HG02970 (cell line): Measurements from ENCODE around the gene PRDM10.

Source experiments
- ATAC-seq: cut with Tn5 transposase; IDR thresholded peaks from one replicate; pipeline ENCODE4 v1.9.1; 2021; ENCODE audit warnings: mild to moderate bottlenecking, moderate library complexity, moderate number of reproducible peaks; ENCODE audit not compliant: unreplicated experiment, low FRiP score

The PRDM10 gene

DNA sequence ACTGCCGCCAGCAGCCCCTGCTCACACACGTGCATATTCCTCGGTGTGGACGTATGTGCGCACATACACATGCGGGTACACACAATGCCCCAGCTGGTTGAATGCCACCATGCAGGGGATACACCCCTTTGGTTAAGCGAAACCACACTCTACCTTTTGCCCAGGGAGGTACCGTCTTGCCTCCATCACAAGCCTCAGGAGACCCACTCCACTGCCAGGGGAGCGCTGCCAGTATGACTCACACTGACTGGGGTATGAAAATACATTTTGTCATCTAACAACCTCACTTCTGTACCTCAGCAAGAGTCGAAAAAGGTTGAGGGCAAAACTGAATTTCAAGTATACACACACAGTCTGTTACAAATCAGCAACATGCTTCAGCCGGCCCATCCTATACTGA, 147.5 kb downstream of the PRDM10 start:
- no peak for ATAC-seq

DNA sequence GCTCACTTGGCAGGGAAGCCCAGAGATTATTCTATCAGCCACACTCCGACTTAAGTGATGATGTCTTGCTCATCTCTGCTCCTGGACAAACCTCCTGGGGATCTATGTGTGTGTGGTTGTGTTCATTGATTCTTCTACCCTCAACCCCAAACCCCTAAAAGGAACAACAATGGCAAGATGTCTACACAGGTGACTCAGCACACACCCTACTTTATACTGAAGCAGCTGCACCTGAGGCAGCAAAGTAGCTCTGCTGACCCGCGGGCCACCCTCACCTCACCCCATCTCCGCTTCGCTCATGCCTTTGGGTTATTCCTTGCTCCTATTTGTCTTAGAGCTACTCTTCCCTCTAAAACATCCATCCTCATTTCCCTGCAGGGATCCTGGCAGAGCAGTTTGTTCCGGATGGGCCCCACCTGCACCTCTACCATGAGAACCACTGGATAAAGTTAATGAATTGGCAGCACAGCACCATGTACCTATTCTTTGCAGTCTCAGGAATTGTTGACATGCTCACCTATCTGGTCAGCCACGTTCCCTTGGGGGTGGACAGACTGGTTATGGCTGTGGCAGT, 148.3 kb downstream of the PRDM10 start:
- no peak for ATAC-seq

DNA sequence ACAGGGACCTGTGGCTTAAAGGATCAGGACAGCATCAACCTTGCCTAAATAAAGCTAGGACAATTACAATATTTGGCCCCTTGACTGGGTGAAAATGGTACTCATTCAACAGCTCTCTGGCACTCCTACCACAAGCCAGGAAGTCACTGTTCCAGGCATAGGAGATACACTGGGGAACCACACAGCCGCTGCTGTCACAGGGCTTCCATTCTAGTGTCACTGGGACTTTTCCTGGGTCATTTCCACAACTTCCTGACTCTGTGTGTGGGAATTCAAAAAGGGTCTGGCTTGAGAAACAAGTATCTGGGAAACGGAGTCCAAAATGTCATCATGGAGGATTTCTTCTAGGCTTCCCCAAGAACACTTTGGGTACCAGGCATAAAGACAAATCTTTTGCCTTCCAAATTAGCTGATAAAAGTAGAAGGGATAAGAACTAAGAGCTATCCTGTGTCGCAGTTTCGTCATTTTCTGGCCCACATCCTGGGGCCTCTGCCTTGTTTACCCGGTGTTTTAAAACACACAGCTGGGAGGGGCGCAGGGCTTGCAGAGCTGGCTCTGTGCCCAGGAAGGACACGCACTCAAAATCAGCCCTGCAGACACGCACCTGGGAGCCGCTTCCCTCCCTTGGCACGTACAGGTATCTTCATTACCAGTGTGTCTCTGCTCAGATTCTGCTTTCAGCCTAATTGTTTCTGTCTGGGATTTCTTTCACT, 149.0 kb downstream of the PRDM10 start:
- ATAC-seq: no peak

DNA sequence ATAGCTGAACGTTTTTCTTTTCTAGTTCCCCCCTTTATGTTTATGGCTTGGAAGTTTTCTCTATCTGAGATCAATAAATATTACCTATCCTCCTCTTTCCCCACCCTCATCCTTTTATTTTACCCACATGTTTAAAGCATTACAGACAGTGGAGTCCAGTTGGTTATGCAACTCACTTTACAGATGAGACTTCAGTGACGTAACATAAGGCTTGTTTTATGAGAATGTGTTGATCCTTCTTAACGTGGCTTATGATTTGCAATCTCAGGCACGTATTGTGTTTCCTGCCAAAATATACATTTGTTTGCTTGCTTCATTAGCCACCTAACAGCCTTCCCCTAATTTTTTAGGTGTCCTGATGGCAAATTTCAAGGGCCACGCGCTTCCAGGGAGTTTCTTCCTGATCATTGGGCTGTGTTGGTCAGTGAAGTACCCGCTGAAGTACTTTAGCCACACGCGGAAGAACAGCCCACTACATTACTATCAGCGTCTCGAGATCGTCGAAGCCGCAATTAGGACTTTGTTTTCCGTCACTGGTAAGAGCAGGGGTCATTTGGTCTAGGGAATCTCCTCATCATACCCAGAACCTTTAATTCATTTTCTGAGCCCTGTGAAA, 150.4 kb downstream of the PRDM10 start:
- no peak for ATAC-seq
